CD4-positive, alpha-beta T cell treated with Interleukin-2 at 100 ng/mL for 4 hours (primary cell): ENCODE results near the gene CA5A.
"Not testable (repeated sequence)": the region's sequence is repeated elsewhere in the genome, so short reads cannot be mapped to it uniquely, and the experiment has no call there.

Source experiments
- DNase-seq: peaks from one replicate; pipeline ENCODE4 v3.0.0-alpha.2; 2020; ENCODE audit warnings: low spot score

The CA5A gene

GRCh38 chr16:87894005-87894404, 42.3 kb downstream of the CA5A start:
- DNase-seq, result not testable (repeated sequence)

- DNase-seq, result no peak
These were observed 44.6 kb downstream of the CA5A start for GRCh38 chr16:87891764-87892163.

GRCh38 chr16:87889762-87890161, 46.6 kb downstream of the CA5A start:
- DNase-seq, result not testable (repeated sequence)

- not testable (repeated sequence) for DNase-seq
These were observed 48.0 kb downstream of the CA5A start for GRCh38 chr16:87888346-87888745.

- not testable (repeated sequence) for DNase-seq
These were observed 48.4 kb downstream of the CA5A start for GRCh38 chr16:87887931-87888330.

- DNase-seq, result not testable (repeated sequence)
These were observed 50.9 kb downstream of the CA5A start for GRCh38 chr16:87885371-87885967.

GRCh38 chr16:87882436-87883019, 53.8 kb downstream of the CA5A start:
- DNase-seq, result no peak

GRCh38 chr16:87881324-87882200, 54.8 kb downstream of the CA5A start:
- no peak for DNase-seq

GRCh38 chr16:87880117-87880696, 56.1 kb downstream of the CA5A start:
- no peak for DNase-seq

GRCh38 chr16:87879411-87880013, 56.8 kb downstream of the CA5A start:
- not testable (repeated sequence) for DNase-seq

- no peak for DNase-seq
These were observed 57.6 kb downstream of the CA5A start for GRCh38 chr16:87878704-87879103.

- DNase-seq, result peak; percentile 12
These were observed 58.3 kb downstream of the CA5A start for GRCh38 chr16:87877942-87878507.

- peak; percentile 56 for DNase-seq
These were observed 61.5 kb downstream of the CA5A start for GRCh38 chr16:87874639-87875427.

- not testable (repeated sequence) for DNase-seq
These were observed 65.7 kb downstream of the CA5A start for GRCh38 chr16:87870418-87871291.

- not testable (repeated sequence) for DNase-seq
These were observed 66.4 kb downstream of the CA5A start for GRCh38 chr16:87869879-87870417.

GRCh38 chr16:87869061-87869878, 67.1 kb downstream of the CA5A start, which contains the start of gene SLC7A5:
SLC7A5 (minus strand) TSS chr16:87869507; CDS start chr16:87869422, 85 bp downstream.
- peak; percentile 84 for DNase-seq

GRCh38 chr16:87868254-87869029, 67.9 kb downstream of the CA5A start:
- DNase-seq, result peak; percentile 82
